Bone marrow (tissue), 2 donors: ENCODE measurements around the gene GRAP2.
"Not testable (repeated sequence)": the region's sequence is repeated elsewhere in the genome, so short reads cannot be mapped to it uniquely, and the experiment has no call there.

Experiments used
- DNase-seq, 2 donors: peaks; one replicate each; lab custom pipeline; 2025; lab: John Stamatoyannopoulos, UW

Gene GRAP2

GRCh38 chr22:39897841-39898240 is 3.0 kb upstream of the GRAP2 start:
- no peak for DNase-seq

GRCh38 chr22:39898997-39899396 is 1.9 kb upstream of the GRAP2 start:
- DNase-seq: peak in 1 of 2 donors; percentile 58

- no peak for DNase-seq
These were observed 772 bp downstream of the GRAP2 start for GRCh38 chr22:39901565-39902146.

DNA sequence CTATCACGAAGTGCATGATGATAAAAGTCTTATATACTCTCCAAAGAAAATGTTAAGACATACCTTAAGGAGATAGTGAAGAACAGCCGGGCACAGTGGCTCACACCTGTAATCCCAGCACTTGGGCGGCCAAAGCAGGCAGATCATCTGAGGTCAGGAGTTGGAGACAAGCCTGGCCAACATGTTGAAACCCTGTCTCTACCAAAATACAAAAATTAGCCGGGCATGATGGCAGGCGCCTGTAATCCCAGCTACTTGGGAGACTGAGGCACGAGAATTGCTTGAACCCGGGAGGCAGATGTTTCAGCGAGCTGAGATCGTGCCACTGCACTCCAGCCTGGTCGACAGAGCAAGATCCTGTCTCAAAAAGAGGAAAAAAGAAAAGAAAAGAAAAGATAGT is 3.1 kb downstream of the GRAP2 start:
- DNase-seq: not testable (repeated sequence)

DNA sequence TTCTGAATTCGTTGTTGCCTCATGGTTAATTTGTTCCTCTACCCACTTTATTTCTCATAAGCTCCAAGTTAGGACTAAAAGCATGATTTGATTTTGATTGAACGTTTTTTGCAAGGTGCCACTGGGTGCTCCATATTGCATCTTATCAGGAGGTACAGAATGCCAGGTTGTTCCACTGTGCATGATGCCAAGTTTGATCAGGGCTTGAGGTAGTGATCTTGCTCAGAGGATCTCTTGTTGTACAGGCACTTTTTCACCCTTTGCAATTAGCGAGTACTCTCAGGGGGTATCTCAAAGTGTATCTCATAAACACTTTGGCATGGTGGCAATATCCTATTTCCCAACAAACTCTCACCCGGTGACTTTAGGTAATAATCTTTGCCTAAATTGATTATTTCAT is 4.0 kb downstream of the GRAP2 start:
- DNase-seq: no peak

DNA sequence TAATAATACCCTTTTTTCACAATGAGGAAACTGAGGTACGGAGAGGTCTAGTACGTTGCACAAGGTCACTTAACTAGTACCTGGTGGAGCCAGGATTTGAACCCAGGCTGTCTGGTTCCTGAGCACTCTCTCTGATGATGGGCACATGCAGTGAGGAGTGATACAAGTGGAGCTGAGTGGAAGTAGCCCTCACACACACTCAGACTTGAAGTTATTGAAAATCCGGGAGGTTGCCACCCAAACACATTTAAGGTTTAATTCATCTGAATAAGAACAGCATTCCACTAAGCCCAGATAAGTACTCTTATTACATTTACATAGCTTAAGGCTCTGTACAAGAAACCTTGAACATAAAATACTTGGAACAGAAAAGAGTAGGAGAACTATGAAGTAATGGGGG is 4.8 kb downstream of the GRAP2 start:
- DNase-seq: no peak

DNA sequence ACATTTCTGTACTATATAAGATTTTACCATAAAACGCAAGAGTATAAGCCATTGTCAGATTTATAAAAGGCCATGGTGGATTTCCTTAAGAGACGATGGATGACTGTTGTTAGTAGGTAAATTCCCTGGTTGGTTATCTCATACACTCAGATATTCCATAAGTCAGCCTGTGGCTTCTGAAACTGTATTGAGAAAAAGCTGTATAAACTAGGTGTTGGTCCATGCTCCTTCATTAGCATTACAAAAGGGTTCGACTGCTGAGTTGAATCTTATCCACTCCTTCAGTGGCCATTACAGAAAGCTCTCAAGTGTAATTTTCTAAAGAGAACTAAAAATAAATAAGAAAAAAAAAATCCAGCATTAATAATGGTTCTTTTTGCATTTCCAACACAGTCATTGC is 5.3 kb downstream of the GRAP2 start:
- DNase-seq: no peak

DNA sequence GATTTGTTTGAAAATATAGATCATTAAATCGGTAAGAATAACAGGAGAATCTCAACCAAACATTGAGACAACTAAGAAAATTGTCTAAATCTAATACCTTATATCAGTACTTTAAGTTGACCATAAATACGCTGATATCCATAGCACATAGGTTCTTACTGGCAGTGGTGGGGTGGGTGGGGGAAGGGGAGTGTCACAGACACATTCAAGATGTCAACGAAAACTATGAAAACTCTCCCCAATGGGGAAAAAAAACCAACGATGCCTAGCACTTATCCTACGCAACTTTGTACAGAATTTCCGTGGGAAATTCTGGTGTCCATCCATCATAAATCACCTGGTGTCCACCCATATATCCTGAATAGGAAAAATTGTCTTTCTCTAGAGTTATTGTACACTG is 6.2 kb downstream of the GRAP2 start:
- DNase-seq: no peak

DNA sequence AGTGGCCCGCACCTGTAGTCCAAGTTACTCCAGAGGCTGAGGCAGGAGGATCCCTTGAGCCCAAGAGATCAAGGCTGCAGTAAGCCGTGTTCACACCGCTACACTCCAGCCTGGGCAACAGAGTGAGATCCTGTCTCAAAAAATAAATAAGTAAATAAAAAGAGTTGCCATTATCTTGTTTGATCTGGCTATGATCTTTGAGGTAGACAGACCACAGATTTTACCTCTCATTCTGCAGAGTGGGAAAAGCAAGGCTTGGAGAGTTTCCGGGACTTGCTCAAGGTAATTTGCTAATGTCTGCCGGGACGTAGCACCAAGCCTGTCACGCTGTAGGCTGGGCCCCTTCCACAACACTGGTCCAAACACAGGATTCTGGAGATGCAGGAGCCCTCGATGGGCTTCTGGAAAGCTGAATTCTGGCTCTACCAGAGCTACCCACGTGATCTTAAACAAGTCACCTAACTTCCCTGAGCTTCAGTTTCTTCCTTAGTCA is 6.8 kb downstream of the GRAP2 start:
- no peak for DNase-seq

DNA sequence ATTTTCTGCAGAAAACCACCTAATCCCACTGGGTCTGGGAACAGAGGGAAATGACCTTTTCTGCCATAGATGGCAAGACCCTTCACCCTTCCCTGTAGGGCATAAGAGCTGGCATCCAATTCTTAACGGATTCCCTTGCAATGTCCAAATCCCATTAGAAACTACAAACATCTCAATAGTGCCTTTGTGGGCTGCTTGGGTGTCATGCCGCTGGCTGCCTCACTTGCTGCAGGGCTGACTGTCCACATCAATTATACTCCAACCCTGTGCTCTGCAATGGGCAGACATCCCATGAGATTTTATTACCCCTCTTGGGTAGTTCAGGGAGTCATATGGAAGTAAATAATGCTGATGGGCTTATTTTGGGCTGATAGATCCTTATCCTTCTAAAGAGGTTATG is 7.3 kb downstream of the GRAP2 start:
- no peak for DNase-seq

DNA sequence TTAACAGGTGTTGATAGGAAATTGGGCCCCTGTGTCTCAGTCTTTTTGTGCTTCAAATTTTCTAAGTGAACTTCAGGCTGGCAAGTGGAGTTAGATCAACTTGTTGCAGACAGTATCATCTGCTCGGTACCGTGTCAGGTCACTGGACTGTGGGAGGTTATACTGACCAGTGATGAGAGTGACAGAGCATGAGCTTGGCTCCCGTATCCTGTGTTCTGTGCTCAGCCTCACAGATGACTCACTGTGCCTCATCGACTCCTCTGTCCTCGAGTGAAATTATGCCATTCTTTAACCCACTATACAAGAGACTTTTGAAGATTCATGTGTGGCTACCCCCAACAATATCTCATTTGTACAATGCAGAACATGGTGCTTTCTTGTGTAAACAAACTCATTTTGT is 7.9 kb downstream of the GRAP2 start:
- DNase-seq: no peak

DNA sequence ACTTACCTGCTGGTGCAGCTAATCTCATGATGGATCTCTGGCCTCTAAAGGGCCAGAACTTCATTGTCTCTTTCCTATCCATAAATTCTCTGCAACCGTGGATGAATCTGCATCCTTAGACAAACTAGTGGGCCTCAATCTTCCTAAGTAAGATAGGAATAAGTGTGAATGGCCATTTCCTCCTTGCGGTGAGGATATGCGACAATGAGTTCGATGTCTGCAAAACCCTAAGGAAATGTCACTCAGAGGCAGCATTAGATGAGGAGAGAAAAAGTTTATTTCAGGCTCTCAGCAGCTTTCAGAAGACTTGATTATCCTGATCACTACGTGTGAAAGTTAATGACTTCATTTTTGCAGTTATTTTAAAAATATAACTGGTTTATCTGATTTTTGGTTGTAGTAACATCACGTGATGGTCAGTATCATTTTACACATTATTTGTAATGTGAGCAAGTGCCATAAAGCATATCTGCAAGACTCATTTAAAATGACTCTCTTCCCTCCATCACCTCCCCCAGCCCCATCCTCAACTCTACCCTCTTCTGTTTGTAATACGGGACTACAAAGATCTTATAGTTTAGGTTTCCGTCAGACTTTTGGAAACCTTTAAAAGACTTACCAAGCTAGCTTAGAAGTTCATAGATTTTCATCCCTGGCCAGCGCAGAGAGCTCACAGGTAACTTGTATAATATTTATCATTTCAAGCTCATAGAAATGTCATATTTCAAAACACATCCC is 10.2 kb downstream of the GRAP2 start:
- no peak for DNase-seq

DNA sequence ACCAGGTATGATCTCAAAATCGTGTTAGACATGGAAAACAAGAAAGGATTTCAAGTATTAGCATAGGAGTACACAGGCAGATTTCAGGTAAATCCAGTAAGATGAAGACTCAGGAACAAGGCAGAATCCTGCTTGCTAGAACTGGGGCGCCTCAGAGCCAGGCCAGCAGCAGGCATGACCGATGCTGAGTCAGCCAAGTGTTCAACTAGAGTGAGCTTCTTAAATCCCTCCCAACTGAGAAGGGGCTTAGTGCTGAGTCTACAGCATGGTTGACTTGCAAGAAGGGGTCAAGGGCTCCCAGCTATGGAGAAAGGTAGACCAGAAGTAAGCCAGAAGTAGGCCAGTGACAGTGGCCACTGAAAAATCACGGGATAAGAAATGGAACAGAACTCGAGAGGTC is 12.4 kb downstream of the GRAP2 start:
- no peak for DNase-seq

GRCh38 chr22:39913886-39914285 is 13.0 kb downstream of the GRAP2 start:
- no peak for DNase-seq

GRCh38 chr22:39914584-39914983 is 13.7 kb downstream of the GRAP2 start:
- no peak for DNase-seq

GRCh38 chr22:39915295-39915726 is 14.4 kb downstream of the GRAP2 start:
- DNase-seq: no peak

- DNase-seq: no peak
These were observed 15.6 kb downstream of the GRAP2 start for GRCh38 chr22:39916496-39916895.

DNA sequence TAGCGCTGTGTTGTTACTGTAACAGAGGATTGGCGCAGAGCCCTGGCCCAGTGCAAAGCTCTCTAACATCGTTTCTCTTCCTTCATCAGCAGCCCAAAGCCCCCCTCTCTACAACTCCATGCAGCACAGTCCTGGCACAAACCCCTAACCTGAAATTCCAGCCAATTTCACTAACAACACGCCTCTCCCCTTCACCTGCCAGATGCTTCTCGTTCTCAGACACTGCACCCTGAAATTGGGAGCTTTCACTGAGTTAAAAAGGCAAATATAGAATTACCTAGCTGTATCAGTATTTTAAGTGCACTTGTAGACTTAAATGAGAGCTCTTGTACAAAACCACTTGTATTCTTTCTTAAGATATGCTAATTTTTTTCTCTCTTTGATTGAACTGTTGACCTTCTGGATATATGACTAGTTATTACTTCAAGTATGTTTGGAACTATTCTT is 16.3 kb downstream of the GRAP2 start:
- no peak for DNase-seq

- no peak for DNase-seq
These were observed 17.1 kb downstream of the GRAP2 start for GRCh38 chr22:39917776-39918495.

DNA sequence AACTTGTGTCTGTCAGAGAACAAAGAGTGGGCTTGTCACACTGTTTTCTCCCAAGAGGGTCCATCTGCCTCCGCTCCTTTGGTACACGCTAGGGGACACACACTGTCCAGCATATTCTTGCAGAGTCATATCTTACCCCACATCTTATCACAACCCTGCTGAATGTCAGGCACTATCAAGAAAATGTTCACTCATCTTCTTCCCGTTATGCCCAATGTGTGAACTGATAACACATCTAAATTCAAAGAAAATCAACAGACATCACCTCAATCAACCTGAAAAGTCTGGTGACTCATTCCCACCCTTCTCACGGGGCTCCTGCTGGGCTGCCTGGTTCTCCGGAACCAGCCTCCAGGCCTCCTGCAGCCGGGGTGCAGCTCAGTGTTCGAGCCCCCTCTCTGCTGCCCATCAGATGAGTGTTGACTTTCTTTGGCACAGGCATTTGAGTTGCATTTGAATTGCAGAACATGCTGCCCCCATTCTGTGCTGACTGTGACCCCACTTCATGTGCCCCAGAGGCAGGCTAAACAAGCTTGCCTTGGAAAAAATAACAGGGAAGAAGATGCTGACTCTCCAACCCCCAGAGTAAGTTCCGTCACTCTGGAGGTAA is 19.4 kb downstream of the GRAP2 start:
- no peak for DNase-seq

DNA sequence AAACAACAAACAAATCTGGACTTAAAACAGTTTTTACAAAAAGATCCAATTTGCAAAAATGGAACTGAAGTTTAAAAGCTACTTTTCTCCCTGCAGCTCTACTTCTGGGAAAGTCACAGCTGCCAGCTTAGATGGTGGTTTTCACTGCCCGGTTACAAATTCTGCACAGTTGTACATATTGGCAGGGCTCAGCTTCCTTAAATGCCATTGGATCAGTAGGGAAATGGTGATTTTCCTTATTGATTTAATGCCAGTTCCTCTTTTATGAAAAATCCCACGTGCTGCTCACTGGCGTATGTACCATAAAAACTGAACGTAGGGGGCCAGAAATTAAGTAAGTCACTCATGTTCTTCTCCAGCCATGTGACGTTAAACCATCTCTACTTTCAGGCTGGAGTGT is 22.8 kb downstream of the GRAP2 start:
- no peak for DNase-seq

- DNase-seq: no peak
These were observed 23.4 kb downstream of the GRAP2 start for GRCh38 chr22:39924286-39924685.

GRCh38 chr22:39925273-39925672 is 24.4 kb downstream of the GRAP2 start:
- DNase-seq: no peak
